ENCODE results near the gene WDR76. TPM values are rescaled to one million over a fixed set of nuclear protein-coding genes. Genes with fewer than 3 reads are reported as not detected.
"Not testable (repeated sequence)": the region's sequence is repeated elsewhere in the genome, so short reads cannot be mapped to it uniquely, and the experiment has no call there.

WDR76 gene
- total RNA-seq, 3 donors from 2014 or later = 4.1 to 9.1 (median 8.0) TPM

DNA sequence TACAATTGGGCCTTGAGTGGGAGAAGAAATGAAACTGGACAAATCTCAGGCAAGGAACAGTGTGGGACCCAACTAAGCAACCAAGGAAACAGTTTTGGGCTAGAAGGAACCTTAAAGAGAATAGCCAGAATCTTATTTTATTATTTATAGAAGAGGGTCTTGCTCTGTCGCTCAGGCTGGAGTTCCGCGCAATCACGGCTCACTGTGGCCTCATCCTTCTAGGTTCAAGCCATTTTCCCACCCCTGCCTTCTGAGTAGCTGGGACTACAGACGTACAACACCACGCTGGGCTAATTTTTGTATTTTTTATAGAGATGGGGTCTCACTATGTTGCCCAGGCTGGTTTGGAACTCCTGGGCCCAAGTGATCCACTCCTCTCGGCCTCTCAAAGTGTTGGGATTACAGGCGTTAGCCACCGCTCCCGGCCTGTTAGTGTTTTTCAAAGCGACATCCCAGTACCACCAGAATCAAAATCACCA, 734 bp upstream of the WDR76 start:
- ATAC-seq = no peak
- Histone ChIP-seq H3K4me1 (ENCODE audit: low read depth) (peaks cover 32% of the 10 kb centered on the region), H3K36me3 (ENCODE audit: low read depth) (no peaks in the 10 kb centered on the region), H3K4me3 (no peak overlapping the region), H3K9me3 (no peaks in the 10 kb centered on the region)
- intact Hi-C loops (cut with DNase I, micrococcal nuclease) = no loop called here
- DNase-seq = no peak
- TF ChIP-seq, protein P1, sequence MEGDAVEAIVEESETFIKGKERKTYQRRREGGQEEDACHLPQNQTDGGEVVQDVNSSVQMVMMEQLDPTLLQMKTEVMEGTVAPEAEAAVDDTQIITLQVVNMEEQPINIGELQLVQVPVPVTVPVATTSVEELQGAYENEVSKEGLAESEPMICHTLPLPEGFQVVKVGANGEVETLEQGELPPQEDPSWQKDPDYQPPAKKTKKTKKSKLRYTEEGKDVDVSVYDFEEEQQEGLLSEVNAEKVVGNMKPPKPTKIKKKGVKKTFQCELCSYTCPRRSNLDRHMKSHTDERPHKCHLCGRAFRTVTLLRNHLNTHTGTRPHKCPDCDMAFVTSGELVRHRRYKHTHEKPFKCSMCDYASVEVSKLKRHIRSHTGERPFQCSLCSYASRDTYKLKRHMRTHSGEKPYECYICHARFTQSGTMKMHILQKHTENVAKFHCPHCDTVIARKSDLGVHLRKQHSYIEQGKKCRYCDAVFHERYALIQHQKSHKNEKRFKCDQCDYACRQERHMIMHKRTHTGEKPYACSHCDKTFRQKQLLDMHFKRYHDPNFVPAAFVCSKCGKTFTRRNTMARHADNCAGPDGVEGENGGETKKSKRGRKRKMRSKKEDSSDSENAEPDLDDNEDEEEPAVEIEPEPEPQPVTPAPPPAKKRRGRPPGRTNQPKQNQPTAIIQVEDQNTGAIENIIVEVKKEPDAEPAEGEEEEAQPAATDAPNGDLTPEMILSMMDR (IDR thresholded peaks at IDR 0.05) = no peak

DNA sequence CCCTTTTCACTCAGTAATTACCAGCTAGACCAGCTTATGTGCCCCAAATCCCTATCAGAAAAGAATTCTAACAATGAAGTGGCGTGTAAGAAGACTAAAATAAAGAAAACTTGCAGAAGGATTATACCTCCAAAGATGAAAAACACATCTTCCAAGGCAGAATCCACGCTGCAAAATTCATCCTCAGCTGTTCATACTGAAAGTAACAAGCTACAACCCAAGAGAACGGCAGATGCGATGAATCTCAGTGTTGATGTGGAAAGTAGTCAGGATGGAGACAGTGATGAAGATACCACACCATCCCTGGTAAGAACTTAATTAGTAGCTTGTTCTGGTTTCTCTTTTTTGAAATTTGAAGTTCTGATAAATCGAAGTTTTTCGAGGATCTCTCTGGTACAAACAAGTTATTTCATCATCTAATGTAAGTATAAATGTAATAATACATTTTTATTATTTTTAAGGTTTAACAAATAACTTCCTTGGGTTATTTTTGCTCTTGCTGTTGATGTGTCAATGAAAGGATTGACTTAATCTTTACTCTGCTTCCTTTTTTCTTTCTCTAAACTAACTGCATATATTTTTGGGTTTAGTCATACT, 1.4 kb downstream of the WDR76 start:
- TF ChIP-seq, protein P1 (IDR thresholded peaks at IDR 0.05) = no peak
- no peak for DNase-seq
- ATAC-seq = no peak
- H3K36me3 ChIP-seq (ENCODE audit: low read depth) = no peaks in the 10 kb centered on the region
- no peaks in the 10 kb centered on the region for H3K9me3 ChIP-seq
- intact Hi-C loops (cut with DNase I, micrococcal nuclease) = no loop called here
- H3K4me3 ChIP-seq = no peak overlapping the region
- peaks cover 20% of the 10 kb centered on the region for H3K4me1 ChIP-seq (ENCODE audit: low read depth)

DNA sequence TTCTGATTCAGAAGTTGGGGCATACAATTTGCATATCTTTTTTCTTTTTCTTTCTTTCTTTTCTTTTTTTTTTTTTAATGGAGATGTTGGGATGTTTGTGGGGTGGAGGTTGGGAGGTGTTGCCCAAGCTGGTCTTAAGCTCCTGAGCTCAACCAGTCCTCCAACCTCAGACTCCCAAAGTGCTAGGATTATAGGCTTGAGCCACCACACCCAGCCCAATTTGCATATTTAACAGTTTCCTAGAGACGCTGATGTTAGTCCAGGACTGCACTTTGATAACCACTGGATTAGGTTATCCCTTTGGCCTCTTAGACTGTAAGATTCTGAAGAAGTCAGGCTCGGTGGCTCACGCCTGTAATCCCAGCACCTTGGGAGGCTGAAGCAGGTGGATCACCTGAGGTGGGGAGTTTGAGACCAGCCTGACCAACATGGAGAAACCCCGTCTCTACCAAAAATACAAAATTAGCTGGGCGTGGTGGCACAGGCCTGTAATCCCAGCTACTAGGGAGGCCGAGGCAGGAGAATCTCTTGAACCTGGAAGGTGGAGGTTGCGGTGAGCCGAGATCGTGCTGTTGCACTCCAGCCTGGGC, 3.2 kb downstream of the WDR76 start:
- intact Hi-C loops (cut with DNase I, micrococcal nuclease); H3K9me3 ChIP-seq; H3K4me3 ChIP-seq; H3K36me3 ChIP-seq (ENCODE audit: low read depth); ATAC-seq; DNase-seq; H3K4me1 ChIP-seq (ENCODE audit: low read depth): not testable (repeated sequence)

DNA sequence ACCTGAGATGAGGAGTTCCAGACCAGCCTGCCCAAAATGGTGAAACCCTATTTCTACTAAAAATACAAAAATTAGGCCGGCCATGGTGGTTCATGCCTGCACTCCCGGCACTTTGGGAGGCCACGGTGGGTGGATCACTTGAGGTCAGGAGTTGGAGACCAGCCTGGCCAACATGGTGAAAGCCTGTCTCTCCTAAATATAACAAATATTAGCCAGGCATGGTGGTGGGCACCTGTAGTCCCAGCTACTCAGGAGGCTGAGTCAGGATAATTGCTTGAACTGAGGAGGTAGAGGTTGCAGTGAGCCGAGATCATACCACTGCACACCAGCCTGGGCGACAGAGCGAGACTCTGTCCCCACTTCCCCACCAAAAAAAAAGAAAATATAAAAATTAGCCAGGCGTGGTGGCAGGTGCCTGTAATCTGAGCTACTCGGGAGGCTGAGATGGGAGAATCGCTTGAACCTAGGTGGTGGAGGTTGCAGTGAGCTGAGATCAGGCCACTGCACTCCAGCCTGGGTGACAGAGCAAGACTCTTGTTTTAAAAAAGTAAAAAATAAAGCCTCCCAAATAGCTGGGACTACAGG, 4.0 kb downstream of the WDR76 start:
- intact Hi-C loops (cut with DNase I, micrococcal nuclease); H3K9me3 ChIP-seq: not testable (repeated sequence)

DNA sequence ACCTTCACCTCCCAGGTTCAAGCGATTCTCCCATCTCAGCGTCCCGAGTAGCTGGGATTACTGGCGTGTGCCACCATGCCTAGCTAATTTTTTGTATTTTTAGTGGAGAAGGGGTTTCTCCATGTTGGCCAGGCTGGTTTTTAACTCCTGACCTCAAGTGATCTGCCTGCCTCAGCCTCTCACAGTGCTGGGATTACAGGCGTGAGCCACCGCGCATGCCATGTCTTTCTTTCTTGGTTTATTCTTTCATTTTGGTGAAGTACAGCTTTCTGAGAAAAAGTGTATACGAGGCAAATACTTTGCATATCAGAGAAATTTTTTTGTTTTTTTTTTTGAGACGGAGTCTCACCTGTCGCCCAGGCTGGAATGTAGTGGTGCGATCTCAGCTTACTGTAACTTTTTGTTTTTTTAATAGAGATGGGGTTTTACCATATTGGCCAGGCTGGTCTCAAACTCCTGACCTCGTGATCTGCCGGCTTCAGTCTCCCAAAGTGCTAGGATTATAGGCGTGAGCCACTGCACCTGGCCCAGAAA, 4.8 kb downstream of the WDR76 start:
- DNase-seq; H3K4me3 ChIP-seq; H3K36me3 ChIP-seq (ENCODE audit: low read depth); H3K9me3 ChIP-seq; intact Hi-C loops (cut with DNase I, micrococcal nuclease); ATAC-seq; H3K4me1 ChIP-seq (ENCODE audit: low read depth): not testable (repeated sequence)

More for the DNA sequence above, 4.0 kb downstream of the WDR76 start:
- not testable (repeated sequence) for DNase-seq; H3K36me3 ChIP-seq (ENCODE audit: low read depth); ATAC-seq; H3K4me1 ChIP-seq (ENCODE audit: low read depth); H3K4me3 ChIP-seq

DNA sequence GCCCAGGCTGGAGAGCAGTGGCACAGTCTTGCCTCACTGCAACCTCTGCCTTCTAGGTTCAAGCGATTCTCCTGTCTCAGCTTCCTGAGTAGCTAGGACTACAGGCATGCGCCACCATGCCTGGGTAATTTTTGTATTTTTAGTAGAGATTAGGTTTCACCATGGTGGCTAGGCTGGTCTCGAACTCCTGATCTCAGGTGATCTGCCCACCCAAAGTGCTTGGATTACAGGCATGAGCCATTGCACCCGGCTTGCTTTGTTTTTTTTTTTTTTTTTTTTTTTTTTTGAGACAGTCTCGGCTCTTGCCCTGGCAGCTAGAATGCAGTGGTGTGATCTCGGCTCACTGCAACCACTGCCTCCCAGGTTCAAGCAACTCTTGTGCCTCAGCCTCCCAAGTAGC, 5.7 kb downstream of the WDR76 start:
- ATAC-seq; intact Hi-C loops (cut with DNase I, micrococcal nuclease); DNase-seq; H3K9me3 ChIP-seq; H3K4me3 ChIP-seq; H3K36me3 ChIP-seq (ENCODE audit: low read depth); H3K4me1 ChIP-seq (ENCODE audit: low read depth): not testable (repeated sequence)

DNA sequence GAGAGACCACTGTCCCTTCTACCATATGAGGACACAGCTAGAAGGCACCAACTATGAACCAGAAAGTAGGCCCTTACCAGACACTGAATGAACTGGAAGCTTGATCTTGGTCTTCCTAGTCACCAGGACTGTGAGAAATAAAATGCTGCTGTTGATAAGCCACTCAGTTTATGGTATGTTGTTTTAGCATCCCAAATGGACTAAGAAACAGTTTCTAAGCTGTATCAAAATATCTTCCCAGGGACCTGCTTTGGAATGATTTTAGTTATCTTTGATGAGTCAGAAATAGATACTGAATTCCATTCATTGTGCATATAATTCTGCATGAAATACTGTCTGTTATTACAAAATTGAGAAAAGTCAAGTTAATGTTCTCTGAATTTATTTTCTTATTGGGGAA, 18.6 kb downstream of the WDR76 start:
- DNase-seq (no peak), ATAC-seq (no peak)
- intact Hi-C loops (cut with DNase I, micrococcal nuclease) = no loop called here
- Histone ChIP-seq H3K36me3 (ENCODE audit: low read depth) (peaks cover 2% of the 10 kb centered on the region), H3K4me3 (no peak overlapping the region), H3K9me3 (no peaks in the 10 kb centered on the region), H3K4me1 (ENCODE audit: low read depth) (no peaks in the 10 kb centered on the region)
- TF ChIP-seq, protein P1 (IDR thresholded peaks at IDR 0.05) = no peak
